KBM-7 (cell line): ENCODE results near the gene CCDC152.
A peak's percentile ranks its signal among the peaks of the same experiment; 100 is the strongest.
"Not testable (repeated sequence)": the region's sequence is repeated elsewhere in the genome, so short reads cannot be mapped to it uniquely, and the experiment has no call there.

Source experiments
- DNase-seq: peaks from one replicate; pipeline ENCODE4 v3.0.0-alpha.2; 2015
- in situ Hi-C: fragments of 300-500 bp; cut with MboI; formaldehyde crosslinking; loops from 2 replicates; pipeline ENCODE4 v1.14.3; 2020; ENCODE audit warnings: low sequenced_read_pairs, low pct_unique_long_range_greater_than_20kb, mixed read lengths

Gene CCDC152

GRCh38 chr5:42840269-42840668, 83.7 kb downstream of the CCDC152 start:
- in situ Hi-C loops: no loop called here
- DNase-seq: peak; percentile 14

DNA sequence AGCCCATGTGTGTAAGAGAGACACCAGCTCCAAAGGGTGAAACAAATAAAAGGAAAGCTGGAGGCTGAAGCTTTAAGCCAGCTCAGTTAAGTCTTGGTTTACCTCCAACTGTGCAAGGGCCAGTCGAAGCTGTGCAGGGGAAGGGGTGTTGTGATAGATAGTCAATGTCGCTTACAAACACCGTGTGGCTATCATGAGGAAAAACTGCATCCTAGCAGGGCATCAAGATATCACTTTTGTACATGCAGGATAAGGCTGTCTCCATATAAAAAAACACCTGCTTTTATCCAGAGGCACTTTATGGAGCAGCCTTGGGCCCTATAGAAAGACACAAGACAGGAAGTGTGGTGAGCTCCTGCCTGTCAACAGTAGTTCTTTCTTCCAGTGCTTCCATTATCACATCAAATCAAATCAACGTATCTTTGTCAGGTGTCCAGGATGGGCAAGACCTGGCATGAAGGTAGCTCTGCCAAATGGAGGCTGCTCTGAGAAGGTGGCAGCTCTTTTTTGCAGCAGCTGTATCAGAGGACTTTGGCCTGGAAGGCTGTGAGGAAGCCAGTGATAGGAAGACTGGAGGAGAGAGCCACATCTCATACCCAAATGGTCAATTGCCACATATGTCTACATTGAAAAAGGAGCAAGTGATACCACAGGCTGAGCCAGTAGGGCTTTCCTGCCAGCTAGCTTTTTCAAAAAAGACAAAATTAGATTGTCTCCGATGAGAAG, 84.4 kb downstream of the CCDC152 start:
- no peak for DNase-seq
- in situ Hi-C loops: no loop called here

DNA sequence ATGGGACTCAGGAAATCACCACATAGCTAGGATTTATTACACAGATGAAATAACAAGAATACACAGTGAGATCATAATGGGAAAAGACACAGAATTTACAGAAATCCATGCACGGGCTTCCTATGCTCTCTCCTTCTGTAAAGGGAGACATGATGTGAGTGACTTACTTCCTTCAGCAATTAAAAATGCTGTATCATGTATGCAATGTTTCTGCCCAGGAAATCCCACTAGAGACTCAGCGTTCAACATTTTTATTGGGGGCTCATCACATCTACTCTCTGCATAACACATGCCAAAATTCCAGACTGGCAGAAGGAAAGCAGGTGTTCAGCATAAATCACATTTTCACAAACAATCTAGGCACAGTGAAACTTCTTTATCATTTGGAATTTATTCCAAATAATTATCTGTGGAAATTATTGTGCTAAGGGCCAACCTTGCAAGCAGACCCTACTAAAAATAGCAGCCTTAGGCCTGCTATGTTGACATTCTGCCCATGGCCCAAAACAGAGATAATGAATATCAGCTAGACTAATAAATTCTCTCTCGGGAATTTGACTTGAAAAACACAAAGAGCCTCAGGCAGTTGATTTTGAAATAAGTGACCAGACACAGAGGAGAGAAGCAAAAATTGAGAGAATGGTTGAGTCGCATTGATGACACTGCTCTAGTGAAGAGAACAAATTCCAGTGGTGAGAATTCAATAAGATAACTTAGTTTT, 86.5 kb downstream of the CCDC152 start:
- DNase-seq: no peak
- in situ Hi-C loops: no loop called here

- no peak for DNase-seq
- in situ Hi-C loops: no loop called here
Measured at GRCh38 chr5:42843675-42844292, 87.2 kb downstream of the CCDC152 start.

DNA sequence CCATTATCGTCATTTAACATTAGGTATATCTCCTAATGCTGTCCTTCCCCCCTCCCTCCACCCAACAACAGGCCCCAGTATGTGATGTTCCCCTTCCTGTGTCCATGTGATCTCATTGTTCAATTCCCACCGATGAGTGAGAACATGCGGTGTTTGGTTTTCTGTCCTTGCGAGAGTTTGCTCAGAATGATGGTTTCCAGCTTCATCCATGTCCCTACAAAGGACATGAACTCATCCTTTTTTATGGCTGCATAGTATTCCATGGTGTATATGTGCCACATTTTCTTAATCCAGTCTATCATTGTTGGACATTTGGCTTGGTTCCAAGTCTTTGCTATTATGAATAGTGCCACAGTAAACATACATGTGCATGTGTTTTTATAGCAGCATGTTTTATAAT, 87.8 kb downstream of the CCDC152 start:
- in situ Hi-C loops, DNase-seq: not testable (repeated sequence)

- in situ Hi-C loops: no loop called here
Measured at GRCh38 chr5:42848545-42848944, 91.9 kb downstream of the CCDC152 start.

GRCh38 chr5:42851481-42851880, 94.9 kb downstream of the CCDC152 start:
- DNase-seq: no peak
- in situ Hi-C loops: no loop called here

More at GRCh38 chr5:42848545-42848944, 91.9 kb downstream of the CCDC152 start:
- no peak for DNase-seq
